SK-N-SH (cell line): ENCODE data around the gene ATG16L1.

Experiments
- CHD2 ChIP-seq: fragments of 150-350 bp; IDR thresholded peaks from 2 replicates; pipeline ENCODE4 v1.6.1; 2018; ENCODE audit warnings: low read length; ENCODE audit not compliant: partially characterized antibody
- CTCF ChIP-seq: fragments of 200-600 bp; sonication (generic); IDR thresholded peaks from 2 replicates; pipeline ENCODE4 v1.6.1; 2017; ENCODE audit warnings: antibody characterized with exemption, mild to moderate bottlenecking, moderate library complexity
- POLR2AphosphoS5 ChIP-seq: IDR thresholded peaks from 2 replicates; pipeline ENCODE4 v1.6.1; 2012; ENCODE audit warnings: low read depth, low read length
- TEAD4 ChIP-seq: IDR thresholded peaks from 2 replicates; pipeline ENCODE4 v1.4.0; 2012; ENCODE audit warnings: mild to moderate bottlenecking, borderline replicate concordance; ENCODE audit not compliant: insufficient read depth

DNA sequence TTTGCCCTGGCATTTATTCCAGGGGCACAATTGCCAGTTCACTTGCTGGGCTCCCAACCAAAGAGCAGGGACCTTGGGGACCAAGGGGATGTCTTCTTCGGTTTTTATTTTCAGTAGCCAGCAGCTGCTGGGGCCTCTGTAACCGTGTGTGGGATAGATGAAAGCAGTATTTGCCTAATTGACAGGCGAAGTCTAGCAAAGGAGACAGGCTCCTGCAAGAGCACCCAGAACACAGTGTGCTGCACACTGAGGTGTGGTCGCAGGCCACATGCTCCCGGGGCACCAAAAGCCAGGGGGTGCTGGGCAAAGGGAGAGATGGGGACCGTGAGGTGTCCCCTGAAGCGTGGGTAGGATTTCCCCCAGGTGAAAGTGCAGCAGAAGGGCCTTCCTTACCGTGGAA is 61.4 kb downstream of the ATG16L1 start:
- TF ChIP-seq CHD2: no peak
- no peak for TF ChIP-seq CTCF
- no peak for TF ChIP-seq TEAD4
- TF ChIP-seq POLR2AphosphoS5: no peak
